MM.1S (cell line): ENCODE measurements around the gene GABARAP.

Experiments
- CTCF ChIP-seq: fragments of 300-600 bp; sonication (generic); IDR thresholded peaks from 2 replicates; pipeline ENCODE4 v1.5.1; 2016; ENCODE audit warnings: antibody characterized with exemption, low read length, mixed read lengths
- EZH2 ChIP-seq: fragments of 300-600 bp; sonication (generic); optimal IDR thresholded peaks from 2 replicates; pipeline ENCODE3; 2017; ENCODE audit warnings: low read depth, mild to moderate bottlenecking, antibody characterized with exemption, low read length, mixed read lengths

DNA sequence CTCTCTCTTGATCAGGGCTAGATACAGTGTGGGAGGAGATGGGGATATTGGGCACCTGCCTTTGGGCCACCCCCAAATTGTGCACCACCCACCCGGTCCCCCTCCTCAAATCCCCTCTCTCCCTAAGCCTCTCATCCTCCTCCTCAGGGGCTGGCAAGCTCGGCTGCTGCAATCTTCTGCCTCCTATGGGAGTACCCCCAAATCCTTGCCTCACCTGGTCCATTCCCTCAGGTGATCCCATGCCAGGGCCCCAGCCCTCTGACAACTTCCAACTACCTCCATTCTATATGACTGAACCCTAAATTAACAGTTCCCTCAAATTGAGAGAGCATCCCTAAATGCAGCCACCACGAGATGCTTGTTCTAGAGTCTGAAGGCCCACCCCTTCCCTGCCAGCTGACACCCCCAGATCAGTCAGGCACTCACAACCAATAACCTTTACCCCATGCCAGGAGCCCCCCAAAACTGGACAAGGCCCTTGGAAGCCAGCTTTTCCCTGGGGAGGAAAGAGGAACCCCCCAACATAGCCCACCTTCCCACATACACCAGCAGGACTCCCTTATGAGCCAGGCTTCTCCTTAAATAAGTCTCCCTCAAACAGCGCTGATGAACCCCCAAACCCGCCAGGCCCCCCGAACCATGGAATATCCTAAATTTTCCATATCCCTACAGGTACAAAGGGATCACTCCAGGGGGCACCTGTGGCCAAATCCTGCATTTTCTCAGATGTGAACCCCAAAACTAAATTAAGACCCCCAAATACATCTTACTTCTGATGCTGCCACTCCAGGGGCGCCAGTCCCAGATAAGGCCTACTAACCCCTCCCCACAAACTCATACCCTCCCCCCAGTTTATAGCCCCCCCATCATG lies 25.8 kb downstream of the GABARAP start:
- TF ChIP-seq CTCF (no peak), EZH2 (no peak)
